Measurements from ENCODE around the gene CBX7.

- TF ChIP-seq BRF1 (IDR thresholded peaks at IDR 0.05; ENCODE audit: borderline replicate concordance, extremely low read depth, insufficient read length) (no peak), CTCF (IDR thresholded peaks at IDR 0.05 in 2 of 3, conservative IDR thresholded peaks at IDR 0.05 in 1 of 3; ENCODE audit: insufficient read depth in 2 of 3, low read depth in 1 of 3, low read length in 3 of 3) (no peak), HCFC1 (IDR thresholded peaks at IDR 0.05; ENCODE audit: low read depth, low read length) (no peak; the same call in 1 of the 2 replicates), ZNF121 (CRISPR knock-in tag; conservative IDR thresholded peaks at IDR 0.05) (no peak), CCNT2 (IDR thresholded peaks at IDR 0.05; ENCODE audit: borderline replicate concordance, extremely low read depth, insufficient read length, low read depth, low read length) (peak; percentile 54), CREB1 (IDR thresholded peaks at IDR 0.05) (no peak), CREB1 (CRISPR knock-in tag; IDR thresholded peaks at IDR 0.05) (no peak), PHF20 (IDR thresholded peaks at IDR 0.05; ENCODE audit: partially characterized antibody) (peak; percentile 40), MAFG (tag; conservative IDR thresholded peaks at IDR 0.05) (no peak), GABPA (tag; conservative IDR thresholded peaks at IDR 0.05; ENCODE audit: low read depth) (no peak), HNRNPUL1 (IDR thresholded peaks at IDR 0.05; ENCODE audit: low read length) (no peak), MED1 (CRISPR knock-in tag; IDR thresholded peaks at IDR 0.05; ENCODE audit: borderline replicate concordance) (no peak), RERE (CRISPR knock-in tag; IDR thresholded peaks at IDR 0.05; ENCODE audit: borderline replicate concordance) (no peak)
Observed at GRCh38 chr22:39152511-39153219, at the start of gene CBX7.

All from K562 (cell line).